A549 (cell line): ENCODE measurements around the gene ROR1.

ENCODE experiments used
- ATOH8 ChIP-seq: fragments of 250-450 bp; sonication (Bioruptor Pico); IDR thresholded peaks from 2 replicates; pipeline ENCODE4 v1.5.0; 2020; ENCODE audit warnings: low read depth, mild to moderate bottlenecking, moderate library complexity
- EHF ChIP-seq: fragments of 250-450 bp; sonication (Bioruptor Pico); IDR thresholded peaks from 2 replicates; pipeline ENCODE4 v1.5.0; 2020; ENCODE audit warnings: mild to moderate bottlenecking
- EP300 ChIP-seq, 2 experiments: fragments of >200 bp; sonication (Bioruptor Twin); formaldehyde crosslinking; IDR thresholded peaks; 2 replicates in 1 of 2; 3 replicates in 1 of 2; pipeline ENCODE4 v1.6.1; 2016 to 2017
- KDM1A ChIP-seq: fragments of 200-600 bp; sonication (generic); IDR thresholded peaks from 2 replicates; pipeline ENCODE4 v1.6.1; 2016; ENCODE audit warnings: low read depth, mild to moderate bottlenecking
- KDM5A ChIP-seq: fragments of 200-600 bp; sonication (generic); IDR thresholded peaks from 2 replicates; pipeline ENCODE4 v1.6.1; 2016; ENCODE audit warnings: antibody characterized with exemption, mild to moderate bottlenecking
- MAFK ChIP-seq: fragments of 450-650 bp; IDR thresholded peaks from 2 replicates; pipeline ENCODE4 v1.6.1; 2014; ENCODE audit not compliant: partially characterized antibody
- MYC ChIP-seq: IDR thresholded peaks from 2 replicates; pipeline ENCODE4 v1.6.1; 2012; ENCODE audit warnings: mild to moderate bottlenecking, inconsistent platforms, low read length, improper control_type of control experiment, borderline replicate concordance
- POLR2A ChIP-seq: IDR thresholded peaks from 2 replicates; pipeline ENCODE4 v1.6.1; 2012; ENCODE audit warnings: mild to moderate bottlenecking, low read length
- ZSCAN20 ChIP-seq: fragments of 250-450 bp; sonication (Bioruptor Pico); IDR thresholded peaks from 2 replicates; pipeline ENCODE4 v1.8.0; 2022; ENCODE audit warnings: mild to moderate bottlenecking, moderate library complexity
- TF ChIP-seq, protein P1 (sequence below): fragments of >200 bp; sonication (Bioruptor Twin); formaldehyde crosslinking; IDR thresholded peaks from 3 replicates; pipeline ENCODE4 v1.5.1; 2016
- TF ChIP-seq, protein P2 (sequence below): fragments of 200-600 bp; sonication (generic); IDR thresholded peaks from 2 replicates; pipeline ENCODE4 v1.6.1; 2016; ENCODE audit warnings: antibody characterized with exemption, mild to moderate bottlenecking, moderate library complexity
- TF ChIP-seq, protein P3 (sequence below): IDR thresholded peaks from 2 replicates; pipeline ENCODE4 v1.6.1; 2012; ENCODE audit warnings: low read depth, borderline replicate concordance

- TF ChIP-seq, protein P1, sequence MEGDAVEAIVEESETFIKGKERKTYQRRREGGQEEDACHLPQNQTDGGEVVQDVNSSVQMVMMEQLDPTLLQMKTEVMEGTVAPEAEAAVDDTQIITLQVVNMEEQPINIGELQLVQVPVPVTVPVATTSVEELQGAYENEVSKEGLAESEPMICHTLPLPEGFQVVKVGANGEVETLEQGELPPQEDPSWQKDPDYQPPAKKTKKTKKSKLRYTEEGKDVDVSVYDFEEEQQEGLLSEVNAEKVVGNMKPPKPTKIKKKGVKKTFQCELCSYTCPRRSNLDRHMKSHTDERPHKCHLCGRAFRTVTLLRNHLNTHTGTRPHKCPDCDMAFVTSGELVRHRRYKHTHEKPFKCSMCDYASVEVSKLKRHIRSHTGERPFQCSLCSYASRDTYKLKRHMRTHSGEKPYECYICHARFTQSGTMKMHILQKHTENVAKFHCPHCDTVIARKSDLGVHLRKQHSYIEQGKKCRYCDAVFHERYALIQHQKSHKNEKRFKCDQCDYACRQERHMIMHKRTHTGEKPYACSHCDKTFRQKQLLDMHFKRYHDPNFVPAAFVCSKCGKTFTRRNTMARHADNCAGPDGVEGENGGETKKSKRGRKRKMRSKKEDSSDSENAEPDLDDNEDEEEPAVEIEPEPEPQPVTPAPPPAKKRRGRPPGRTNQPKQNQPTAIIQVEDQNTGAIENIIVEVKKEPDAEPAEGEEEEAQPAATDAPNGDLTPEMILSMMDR = no peak
- TF ChIP-seq MYC = no peak
- no peak for TF ChIP-seq MAFK
- TF ChIP-seq EHF = no peak
- TF ChIP-seq ZSCAN20 (CRISPR knock-in tag) = no peak
- no peak for TF ChIP-seq ATOH8 (CRISPR knock-in tag)
- TF ChIP-seq POLR2A = no peak
- TF ChIP-seq, protein P2, sequence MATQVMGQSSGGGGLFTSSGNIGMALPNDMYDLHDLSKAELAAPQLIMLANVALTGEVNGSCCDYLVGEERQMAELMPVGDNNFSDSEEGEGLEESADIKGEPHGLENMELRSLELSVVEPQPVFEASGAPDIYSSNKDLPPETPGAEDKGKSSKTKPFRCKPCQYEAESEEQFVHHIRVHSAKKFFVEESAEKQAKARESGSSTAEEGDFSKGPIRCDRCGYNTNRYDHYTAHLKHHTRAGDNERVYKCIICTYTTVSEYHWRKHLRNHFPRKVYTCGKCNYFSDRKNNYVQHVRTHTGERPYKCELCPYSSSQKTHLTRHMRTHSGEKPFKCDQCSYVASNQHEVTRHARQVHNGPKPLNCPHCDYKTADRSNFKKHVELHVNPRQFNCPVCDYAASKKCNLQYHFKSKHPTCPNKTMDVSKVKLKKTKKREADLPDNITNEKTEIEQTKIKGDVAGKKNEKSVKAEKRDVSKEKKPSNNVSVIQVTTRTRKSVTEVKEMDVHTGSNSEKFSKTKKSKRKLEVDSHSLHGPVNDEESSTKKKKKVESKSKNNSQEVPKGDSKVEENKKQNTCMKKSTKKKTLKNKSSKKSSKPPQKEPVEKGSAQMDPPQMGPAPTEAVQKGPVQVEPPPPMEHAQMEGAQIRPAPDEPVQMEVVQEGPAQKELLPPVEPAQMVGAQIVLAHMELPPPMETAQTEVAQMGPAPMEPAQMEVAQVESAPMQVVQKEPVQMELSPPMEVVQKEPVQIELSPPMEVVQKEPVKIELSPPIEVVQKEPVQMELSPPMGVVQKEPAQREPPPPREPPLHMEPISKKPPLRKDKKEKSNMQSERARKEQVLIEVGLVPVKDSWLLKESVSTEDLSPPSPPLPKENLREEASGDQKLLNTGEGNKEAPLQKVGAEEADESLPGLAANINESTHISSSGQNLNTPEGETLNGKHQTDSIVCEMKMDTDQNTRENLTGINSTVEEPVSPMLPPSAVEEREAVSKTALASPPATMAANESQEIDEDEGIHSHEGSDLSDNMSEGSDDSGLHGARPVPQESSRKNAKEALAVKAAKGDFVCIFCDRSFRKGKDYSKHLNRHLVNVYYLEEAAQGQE = no peak
- TF ChIP-seq KDM1A = no peak
- TF ChIP-seq, protein P3, sequence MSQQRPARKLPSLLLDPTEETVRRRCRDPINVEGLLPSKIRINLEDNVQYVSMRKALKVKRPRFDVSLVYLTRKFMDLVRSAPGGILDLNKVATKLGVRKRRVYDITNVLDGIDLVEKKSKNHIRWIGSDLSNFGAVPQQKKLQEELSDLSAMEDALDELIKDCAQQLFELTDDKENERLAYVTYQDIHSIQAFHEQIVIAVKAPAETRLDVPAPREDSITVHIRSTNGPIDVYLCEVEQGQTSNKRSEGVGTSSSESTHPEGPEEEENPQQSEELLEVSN = no peak
- TF ChIP-seq EP300 (IDR thresholded peaks at IDR 0.05) = no peak
- no peak for TF ChIP-seq KDM5A
Measured at GRCh38 chr1:63738772-63739171, 35.0 kb upstream of the ROR1 start.
